Activated naive CD4-positive, alpha-beta T cell treated with anti-CD3 and anti-CD28 coated beads, Interleukin-2, amount 50 U/mL, for 72 hours (primary cell): Measurements from ENCODE around the gene WIPF1. TPM values are rescaled to one million over a fixed set of nuclear protein-coding genes. Genes with fewer than 3 reads are reported as not detected.
A peak's percentile ranks its signal among the peaks of the same experiment; 100 is the strongest.

Experiments
- ATAC-seq, 2 donors: fragments of 150-1000 bp; cut with Tn5 transposase; 2 replicates each; pipeline ENCODE4 v1.10.0; 2021; ENCODE audit warnings: mild to moderate bottlenecking in 2 of 2, moderate library complexity in 2 of 2
- DNase-seq, 2 donors: peaks; one replicate each; pipeline ENCODE4 v3.0.0; 2021 to 2022; ENCODE audit warnings: low spot score in 2 of 2
- H3K27ac Mint-ChIP-seq, 2 donors: one replicate each; pipeline ENCODE4 v1.8.0; 2022; ENCODE audit warnings: mild to moderate bottlenecking in 2 of 2, mixed read lengths in 2 of 2
- H3K36me3 Mint-ChIP-seq, 2 donors: one replicate each; pipeline ENCODE4 v1.8.0; 2022; ENCODE audit warnings: mixed read lengths in 2 of 2
- H3K9me3 Mint-ChIP-seq, 2 donors: one replicate each; pipeline ENCODE4 v1.8.0; 2022; ENCODE audit warnings: mixed read lengths in 2 of 2
- total RNA-seq, 2 donors: library from RNA; stranded (reverse); gene quantifications; one replicate each; pipeline ENCODE4 v1.2.3, GENCODE V29; 2022

The WIPF1 gene
- total RNA-seq, 2 donors from 2014 or later: 138 to 262 TPM

DNA sequence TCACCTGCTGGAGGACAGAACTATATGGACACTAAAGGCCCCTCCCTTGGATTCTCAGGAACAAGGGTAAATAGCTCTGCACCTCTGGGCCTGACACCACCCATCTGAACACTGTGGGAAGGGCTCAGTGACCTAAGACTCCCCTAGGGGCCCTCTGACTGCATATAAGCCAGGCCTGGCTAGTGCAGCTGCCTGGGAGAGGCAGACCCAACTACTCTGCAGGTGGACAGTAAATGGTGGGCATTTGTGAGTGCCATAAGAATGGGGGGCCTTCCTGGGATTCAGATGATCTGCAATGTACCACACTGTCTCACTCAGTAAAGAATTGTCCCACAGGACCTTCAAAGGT is 11.2 kb upstream of the WIPF1 start:
- H3K27ac Mint-ChIP-seq: peak overlapping the region; percentile 86 to 89
- ATAC-seq (peak; percentile 17 to 47), DNase-seq (no peak)
- H3K9me3 Mint-ChIP-seq: no peaks in the 10 kb centered on the region
- H3K36me3 Mint-ChIP-seq: peaks cover 12 to 42% of the 10 kb centered on the region in 2 donors

DNA sequence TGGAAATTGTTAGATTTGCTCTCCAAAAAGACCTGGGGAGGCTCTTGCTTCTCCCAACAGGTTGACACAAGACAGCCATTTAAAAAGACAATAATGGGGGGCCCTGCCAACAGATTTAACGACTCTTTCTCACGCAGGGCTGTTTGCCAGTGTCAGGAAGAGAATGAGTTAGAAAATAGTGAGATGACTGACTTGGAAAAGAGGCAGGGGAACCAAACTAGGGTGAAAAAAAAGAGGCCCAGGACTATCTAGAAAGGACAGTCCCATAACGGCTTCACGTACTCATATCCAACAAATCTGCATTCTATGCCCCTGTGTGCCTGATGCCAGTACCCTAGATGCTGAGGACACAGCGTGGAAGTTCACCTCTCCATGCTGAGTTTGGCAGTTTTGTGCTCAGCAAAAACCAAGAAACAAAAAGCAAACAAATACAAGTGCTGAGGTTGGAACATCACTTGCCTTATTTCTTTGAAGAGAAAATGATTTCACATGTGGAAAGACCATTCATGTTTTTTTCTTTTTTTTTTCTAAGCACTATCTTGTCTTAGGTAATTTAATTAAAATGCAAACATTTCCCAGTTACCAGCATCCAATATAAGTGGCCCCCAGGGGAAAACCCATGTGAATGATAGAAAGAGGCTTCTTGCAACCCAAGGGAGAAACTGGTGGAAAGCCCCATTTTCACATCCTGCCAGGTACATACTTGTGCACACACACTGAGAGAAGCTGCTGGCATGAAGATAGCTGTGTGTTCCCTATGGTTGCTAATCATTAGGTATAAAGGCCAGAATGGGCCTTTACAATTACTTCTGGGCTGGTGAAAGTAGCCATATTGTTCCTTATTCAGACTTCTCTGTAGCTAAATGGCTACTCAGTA is 10.6 kb upstream of the WIPF1 start:
- ATAC-seq: peak; percentile 72 to 75
- peak overlapping the region; percentile 89 to 93 for H3K27ac Mint-ChIP-seq
- H3K36me3 Mint-ChIP-seq: peaks cover 12 to 36% of the 10 kb centered on the region in 2 donors
- no peak for DNase-seq
- no peaks in the 10 kb centered on the region for H3K9me3 Mint-ChIP-seq

DNA sequence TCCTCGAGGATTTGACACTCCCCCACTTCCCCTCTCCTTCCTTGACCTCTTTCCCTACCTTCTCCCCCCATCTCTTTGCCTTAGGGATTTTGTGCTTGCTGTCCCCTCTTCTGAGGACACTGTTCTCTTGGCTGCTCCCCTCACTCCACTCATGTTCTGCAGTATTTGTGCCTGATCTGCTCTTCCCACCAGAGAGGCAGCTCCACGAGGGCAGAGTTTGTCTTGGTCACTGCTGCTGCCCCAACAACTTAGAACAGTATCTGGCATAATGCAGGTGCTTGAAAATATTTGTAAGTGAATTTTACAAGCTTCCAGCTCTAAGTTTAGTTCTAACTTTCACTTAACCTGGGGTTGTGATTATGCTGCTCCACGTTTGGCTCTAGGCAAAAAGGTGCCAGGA is 10.0 kb upstream of the WIPF1 start:
- ATAC-seq (no peak), DNase-seq (no peak)
- H3K27ac Mint-ChIP-seq: peak overlapping the region; percentile 89 to 93
- H3K9me3 Mint-ChIP-seq: no peaks in the 10 kb centered on the region
- peaks cover 12 to 32% of the 10 kb centered on the region in 2 donors for H3K36me3 Mint-ChIP-seq

DNA sequence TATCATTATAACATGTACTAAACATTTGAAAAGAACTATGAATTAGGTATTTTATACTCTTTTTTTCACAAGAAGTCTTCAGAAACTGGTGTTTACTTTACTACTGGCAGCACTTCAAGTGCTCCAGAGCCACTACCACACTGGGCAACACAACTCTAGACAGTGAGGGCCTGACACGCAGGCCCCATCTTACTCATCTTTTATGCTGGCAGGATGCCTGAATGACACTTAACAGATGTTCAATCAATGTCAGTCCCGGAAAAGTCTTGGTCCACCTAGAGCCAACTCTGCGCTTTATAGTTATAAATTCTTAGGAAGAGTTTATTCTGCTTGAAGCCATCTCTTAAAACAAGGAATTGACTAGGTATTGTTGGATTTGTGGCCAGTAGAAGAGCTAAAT is 8.7 kb upstream of the WIPF1 start:
- Mint-ChIP-seq H3K9me3 (no peaks in the 10 kb centered on the region), H3K36me3 (peaks cover 12 to 25% of the 10 kb centered on the region in 2 donors), H3K27ac (peak overlapping the region; percentile 89 to 93)
- DNase-seq (peak in 1 of 2 donors; percentile 42), ATAC-seq (peak; percentile 65 to 68)

DNA sequence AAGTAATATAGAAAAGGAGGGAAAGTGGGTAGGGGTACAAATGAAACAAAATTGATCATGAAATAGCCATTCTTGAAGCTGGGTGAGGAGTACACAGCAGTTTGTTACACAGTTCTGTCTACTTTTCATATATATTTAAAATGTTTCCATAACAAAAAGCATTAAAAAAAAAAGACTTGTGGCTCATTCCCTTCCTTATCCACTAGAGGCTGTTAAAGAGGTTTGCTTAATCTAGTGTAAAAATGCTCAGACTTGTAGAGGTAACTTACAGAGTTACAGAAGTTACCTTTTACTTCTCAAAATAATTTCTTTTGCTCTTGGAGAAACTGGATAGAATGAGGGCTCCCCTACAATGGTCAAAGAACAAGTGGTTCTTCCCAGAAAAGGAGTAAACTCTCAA is 8.1 kb upstream of the WIPF1 start:
- peak overlapping the region; percentile 89 to 93 for H3K27ac Mint-ChIP-seq
- ATAC-seq: no peak
- H3K9me3 Mint-ChIP-seq: no peaks in the 10 kb centered on the region
- peaks cover 12 to 24% of the 10 kb centered on the region in 2 donors for H3K36me3 Mint-ChIP-seq
- no peak for DNase-seq

DNA sequence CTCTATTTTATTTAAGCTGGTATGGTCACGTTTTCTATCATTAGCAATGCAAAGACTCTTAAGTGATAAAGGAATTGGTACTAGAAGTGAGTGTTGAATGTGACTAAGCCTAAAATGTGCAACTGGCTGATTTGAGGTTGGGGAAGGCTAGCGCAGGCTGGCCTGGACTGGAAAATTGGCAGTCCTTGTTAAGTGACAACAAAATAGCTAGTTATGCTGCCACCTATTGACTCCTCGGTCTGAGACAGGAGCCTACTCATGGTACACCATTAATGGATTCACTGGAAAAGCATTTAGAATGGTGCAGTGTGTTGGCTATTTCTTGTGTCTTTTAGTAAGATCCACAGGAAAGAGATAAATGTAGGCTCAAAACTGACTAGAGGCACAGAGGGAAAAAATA is 5.7 kb upstream of the WIPF1 start:
- DNase-seq (no peak), ATAC-seq (peak; percentile 47 to 50)
- Mint-ChIP-seq H3K27ac (peak overlapping the region; percentile 19 to 81), H3K9me3 (peaks cover 0 to 4% of the 10 kb centered on the region in 2 donors), H3K36me3 (peaks cover 12 to 31% of the 10 kb centered on the region in 2 donors)

DNA sequence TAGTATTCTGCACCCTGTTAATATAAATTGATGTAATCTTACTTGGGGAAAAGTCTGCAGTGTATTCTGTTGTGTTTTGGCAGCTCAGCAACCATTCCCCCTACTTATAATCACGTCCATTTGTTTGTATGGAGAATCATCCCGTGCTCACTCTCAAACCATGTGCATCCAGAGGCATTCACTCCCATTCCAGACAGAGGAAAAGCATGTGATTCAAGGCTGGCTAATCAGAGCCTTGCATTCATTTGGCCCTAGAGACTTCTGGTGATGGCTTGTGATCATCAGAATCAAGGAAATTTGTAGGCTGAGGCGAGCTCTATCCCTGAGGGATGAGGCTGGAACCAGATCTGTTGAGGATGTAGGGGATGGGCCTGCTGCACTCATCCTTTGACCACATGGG is 5.1 kb upstream of the WIPF1 start:
- Mint-ChIP-seq H3K36me3 (peaks cover 11 to 31% of the 10 kb centered on the region in 2 donors), H3K27ac (peak overlapping the region; percentile 19 to 73), H3K9me3 (peaks cover 0 to 4% of the 10 kb centered on the region in 2 donors)
- DNase-seq: no peak
- ATAC-seq: no peak

DNA sequence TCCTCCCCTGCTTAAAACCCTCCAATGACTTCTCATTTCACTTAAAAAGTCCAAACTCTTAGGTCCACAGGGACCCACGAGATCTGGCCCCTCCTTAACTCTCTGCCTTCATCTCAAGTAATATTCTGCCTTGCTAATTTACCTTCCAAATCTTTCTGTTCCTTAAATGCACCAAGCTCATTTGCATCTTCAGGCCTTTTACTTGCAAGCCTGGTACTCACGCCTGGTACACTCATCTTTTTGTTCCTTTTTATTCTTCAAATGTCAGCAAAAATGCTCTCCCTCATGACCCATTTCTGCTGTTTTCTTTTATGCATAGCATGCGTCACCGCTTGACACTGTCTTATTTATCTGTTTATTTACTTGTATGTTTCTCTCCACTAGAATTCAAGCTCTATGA is 2.7 kb upstream of the WIPF1 start:
- peak in 1 of 2 donors; percentile 12 for ATAC-seq
- Mint-ChIP-seq H3K36me3 (peaks cover 0 to 31% of the 10 kb centered on the region in 2 donors), H3K9me3 (peaks cover 0 to 4% of the 10 kb centered on the region in 2 donors), H3K27ac (peak overlapping the region; percentile 51 to 96)
- DNase-seq: no peak

DNA sequence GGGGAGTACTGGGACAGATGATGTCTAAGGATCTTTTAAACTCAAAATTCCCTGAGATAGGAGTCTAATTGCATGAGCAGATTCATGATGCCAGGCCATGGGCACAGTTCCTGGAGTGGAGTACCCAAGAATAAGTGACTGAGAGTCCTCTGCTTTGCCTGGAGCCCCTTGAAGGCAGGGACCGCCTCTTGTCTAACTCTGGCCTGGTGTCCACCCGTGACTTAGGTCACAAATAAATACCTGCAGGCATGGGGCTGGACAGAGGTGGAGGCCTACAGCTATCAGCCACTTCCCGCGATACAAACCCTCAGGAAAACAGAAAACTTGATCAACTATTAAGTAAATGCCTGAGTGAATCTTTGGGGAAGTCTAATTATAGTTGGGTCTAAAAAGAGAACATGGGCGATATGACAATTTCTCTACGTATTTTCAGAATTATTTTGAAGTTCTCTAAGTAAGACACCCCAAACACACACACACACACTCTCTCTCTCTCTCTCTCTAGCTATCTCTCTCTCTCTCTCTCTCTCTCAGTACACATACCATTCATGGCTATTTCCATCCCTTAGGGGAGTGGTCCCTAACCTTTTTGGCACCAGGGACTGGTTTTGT is 1.8 kb upstream of the WIPF1 start:
- DNase-seq: no peak
- ATAC-seq: no peak
- H3K9me3 Mint-ChIP-seq: peaks cover 0 to 4% of the 10 kb centered on the region in 2 donors
- peaks cover 4 to 34% of the 10 kb centered on the region in 2 donors for H3K36me3 Mint-ChIP-seq
- H3K27ac Mint-ChIP-seq: peak overlapping the region; percentile 93 to 96

DNA sequence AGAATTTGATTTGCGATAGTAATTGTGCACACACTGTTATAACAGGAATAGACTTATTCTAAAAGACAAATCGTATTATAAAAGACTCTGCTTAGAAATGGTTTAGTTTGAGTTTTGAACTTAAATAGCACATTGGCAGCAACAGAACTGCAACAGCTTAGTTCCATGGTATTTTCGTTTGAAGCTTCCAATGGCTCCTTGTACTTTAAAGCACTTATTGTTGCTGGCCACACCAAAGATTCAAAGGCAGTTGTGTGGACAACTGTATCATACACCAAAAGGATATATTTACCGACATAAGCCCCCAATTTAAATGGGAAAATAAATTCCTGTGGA is 627 bp downstream of the WIPF1 start:
- peaks cover 17 to 39% of the 10 kb centered on the region in 2 donors for H3K36me3 Mint-ChIP-seq
- no peak for DNase-seq
- no peak for ATAC-seq
- peaks cover 0 to 4% of the 10 kb centered on the region in 2 donors for H3K9me3 Mint-ChIP-seq
- peak overlapping the region; percentile 95 to 96 for H3K27ac Mint-ChIP-seq

DNA sequence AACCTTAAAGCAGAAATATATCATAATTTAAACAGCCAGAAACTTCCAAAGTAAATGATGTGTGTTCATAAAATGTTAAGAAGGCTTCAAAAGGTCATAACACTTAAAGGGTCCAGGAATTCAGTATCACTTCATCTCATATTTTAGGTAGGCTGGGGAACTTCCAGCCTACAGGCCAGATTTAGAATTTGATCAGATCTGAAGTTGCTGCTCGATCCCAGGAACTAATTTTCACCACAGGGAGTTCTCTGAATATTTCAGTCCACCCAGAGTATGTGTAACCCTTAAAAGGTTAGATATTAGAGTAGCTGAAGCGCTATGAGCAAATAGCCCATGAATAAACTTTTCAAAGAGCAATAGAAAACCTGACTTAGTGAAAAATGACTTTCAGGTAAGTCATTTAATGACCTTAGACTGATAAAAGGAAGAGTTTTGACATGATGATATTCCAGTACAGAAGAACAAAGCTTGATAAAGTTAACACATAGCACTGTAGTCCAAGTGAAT is 1.7 kb downstream of the WIPF1 start:
- peak; percentile 67 for ATAC-seq
- H3K36me3 Mint-ChIP-seq: peaks cover 25 to 43% of the 10 kb centered on the region in 2 donors
- H3K9me3 Mint-ChIP-seq: peaks cover 3 to 4% of the 10 kb centered on the region in 2 donors
- DNase-seq: no peak
- peak overlapping the region; percentile 95 to 96 for H3K27ac Mint-ChIP-seq

DNA sequence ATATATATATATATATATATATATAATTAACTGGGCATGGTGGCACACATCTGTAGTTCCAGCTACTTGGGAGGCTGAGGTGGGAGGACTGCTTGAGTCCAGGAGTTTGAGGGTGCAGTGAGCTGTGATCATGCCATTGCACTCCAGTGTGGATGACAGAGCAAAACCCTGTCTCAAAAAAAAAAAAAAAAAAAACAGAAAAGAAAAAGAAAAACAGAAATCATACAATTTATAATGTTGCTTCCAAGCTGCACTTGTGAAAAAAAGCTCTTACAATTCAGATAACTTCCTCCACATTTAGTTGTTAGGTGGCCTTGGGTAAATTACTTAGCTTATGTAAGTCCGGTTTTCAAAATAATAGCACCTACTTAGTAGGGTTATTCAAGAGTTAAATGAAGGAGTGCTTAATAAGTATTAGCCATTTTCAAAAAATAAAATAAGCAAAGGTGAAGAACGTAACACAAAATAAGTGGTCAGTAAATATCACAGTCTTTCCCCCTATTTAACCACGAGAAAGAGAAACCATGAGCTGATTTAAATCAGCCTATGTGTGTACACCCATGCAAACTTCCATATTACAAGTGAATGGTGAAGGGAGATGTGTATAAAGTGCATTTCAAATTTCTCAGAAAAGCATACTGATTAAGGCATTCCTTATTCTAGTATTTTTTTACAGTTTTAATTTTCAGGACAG is 2.3 kb downstream of the WIPF1 start:
- DNase-seq (no peak), ATAC-seq (no peak)
- H3K9me3 Mint-ChIP-seq: peaks cover 3 to 4% of the 10 kb centered on the region in 2 donors
- H3K36me3 Mint-ChIP-seq: peaks cover 28 to 44% of the 10 kb centered on the region in 2 donors
- peak overlapping the region; percentile 95 to 96 for H3K27ac Mint-ChIP-seq

DNA sequence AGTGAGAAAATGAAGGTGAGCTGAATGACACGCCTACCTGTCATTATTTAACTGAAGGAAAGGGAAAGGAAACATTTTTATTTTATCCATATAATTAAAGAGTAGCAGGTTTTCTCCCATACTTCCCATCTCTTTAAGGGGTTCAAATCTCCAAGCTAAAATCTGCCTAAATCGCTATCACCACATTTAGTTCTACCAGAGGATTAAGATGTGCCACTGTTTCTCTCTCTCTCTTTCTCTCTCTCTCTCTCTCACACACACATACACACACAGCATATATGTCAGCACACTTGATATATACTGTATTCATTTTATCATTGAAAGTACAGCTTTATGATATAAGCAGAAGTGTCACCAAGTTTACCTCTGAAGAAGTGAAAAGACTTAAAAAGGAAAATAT is 3.1 kb downstream of the WIPF1 start:
- H3K27ac Mint-ChIP-seq: peak overlapping the region; percentile 95 to 96
- H3K36me3 Mint-ChIP-seq: peaks cover 28 to 41% of the 10 kb centered on the region in 2 donors
- ATAC-seq (no peak), DNase-seq (no peak)
- H3K9me3 Mint-ChIP-seq: peaks cover 0 to 3% of the 10 kb centered on the region in 2 donors

DNA sequence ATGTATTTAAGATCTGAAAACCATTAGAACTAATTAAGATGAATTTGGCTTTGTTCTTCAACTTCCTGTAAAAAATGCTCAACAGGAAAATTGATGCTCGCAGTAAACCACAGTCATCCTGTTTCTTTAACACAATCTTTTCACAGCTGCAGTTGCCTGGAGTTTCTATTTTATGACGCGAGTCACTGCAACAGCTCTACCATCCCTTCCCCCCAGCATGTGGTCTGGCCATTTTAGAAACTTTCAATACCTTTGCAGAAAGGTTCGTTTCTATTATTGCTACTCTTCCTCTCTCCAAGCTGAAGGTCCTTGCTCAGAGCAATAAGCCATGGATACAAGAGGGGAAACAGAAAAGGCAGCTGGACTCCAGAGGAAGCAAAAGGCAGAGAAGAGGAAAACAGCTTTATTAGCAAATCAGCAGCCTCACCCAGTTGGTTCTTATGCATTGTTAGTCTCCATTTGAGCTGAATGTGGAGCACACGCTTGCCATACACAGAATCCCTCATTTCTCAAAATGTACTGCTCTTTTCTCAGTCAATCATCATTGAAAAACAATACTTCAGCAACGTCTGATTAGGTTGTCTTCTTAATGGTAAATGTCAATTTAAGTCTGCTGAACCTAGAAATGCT is 3.9 kb downstream of the WIPF1 start:
- peaks cover 28 to 41% of the 10 kb centered on the region in 2 donors for H3K36me3 Mint-ChIP-seq

DNA sequence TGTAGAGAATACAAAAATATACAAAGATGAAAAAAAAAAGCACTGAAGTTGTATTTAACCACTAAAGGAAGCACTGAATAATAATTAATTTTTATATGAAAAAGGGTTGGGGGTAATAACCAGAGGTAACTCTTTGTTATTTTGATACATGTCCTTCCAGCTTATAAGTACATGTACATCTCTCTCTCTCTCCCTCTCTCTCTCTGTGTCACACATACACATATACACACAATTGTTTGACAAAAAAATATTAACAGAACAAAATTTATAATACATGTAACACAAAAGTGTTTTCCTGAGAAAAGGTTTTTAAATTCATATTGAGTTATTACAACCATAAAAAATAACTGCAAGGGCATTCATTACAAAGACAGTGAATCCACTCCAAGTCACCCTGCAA is 4.6 kb downstream of the WIPF1 start:
- ATAC-seq (no peak), DNase-seq (no peak)
- peak overlapping the region; percentile 95 to 96 for H3K27ac Mint-ChIP-seq
- peaks cover 0 to 3% of the 10 kb centered on the region in 2 donors for H3K9me3 Mint-ChIP-seq
- peaks cover 28 to 43% of the 10 kb centered on the region in 2 donors for H3K36me3 Mint-ChIP-seq

More for the DNA sequence above, 3.9 kb downstream of the WIPF1 start:
- DNase-seq (peak in 1 of 2 donors; percentile 62), ATAC-seq (peak; percentile 71 to 72)
- Mint-ChIP-seq H3K9me3 (peaks cover 0 to 3% of the 10 kb centered on the region in 2 donors), H3K27ac (peak overlapping the region; percentile 95 to 96)

DNA sequence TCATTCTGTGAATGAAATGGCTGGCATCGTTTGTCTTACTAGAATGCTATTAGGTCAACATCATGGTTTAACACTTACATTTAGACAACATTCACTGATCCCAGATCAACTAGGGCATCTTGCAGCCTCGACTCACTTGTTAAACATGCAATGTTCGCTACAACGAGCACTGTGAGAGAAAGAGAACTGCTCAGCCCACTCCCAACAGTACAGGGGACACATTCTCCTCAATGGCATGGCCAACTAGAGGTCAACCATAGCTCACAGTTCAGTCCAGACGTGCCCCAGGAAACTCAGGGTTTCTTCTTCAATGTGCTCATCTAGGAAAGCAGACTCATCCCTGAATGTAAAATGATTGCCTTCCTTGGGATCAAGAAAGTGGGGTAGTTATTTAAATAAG is 5.9 kb downstream of the WIPF1 start:
- peak overlapping the region; percentile 78 to 96 for H3K27ac Mint-ChIP-seq
- peaks cover 0 to 3% of the 10 kb centered on the region in 2 donors for H3K9me3 Mint-ChIP-seq
- ATAC-seq (no peak), DNase-seq (no peak)
- H3K36me3 Mint-ChIP-seq: peaks cover 28 to 39% of the 10 kb centered on the region in 2 donors
